Mammary epithelial cell (primary cell): ENCODE measurements around the gene ZNF467.

ENCODE experiments used
- CTCF ChIP-seq, 2 donors: IDR thresholded peaks in 1 of 2; conservative IDR thresholded peaks in 1 of 2; 2 replicates each; pipeline ENCODE4 v1.5.1; 2011 to 2012; ENCODE audit warnings: inconsistent platforms in 2 of 2, low read length in 2 of 2, mild to moderate bottlenecking in 2 of 2, control low read depth in 1 of 2, low read depth in 1 of 2; ENCODE audit not compliant: insufficient read depth in 1 of 2; ENCODE audit errors: extremely low read depth in 1 of 2
- EZH2 ChIP-seq: IDR thresholded peaks from 2 replicates; pipeline ENCODE4 v1.6.1; 2012; ENCODE audit warnings: low read length, inconsistent platforms, borderline replicate concordance

- no peak for TF ChIP-seq CTCF (conservative IDR thresholded peaks at IDR 0.05 in 1 of 2, IDR thresholded peaks at IDR 0.05 in 1 of 2; ENCODE audit: extremely low read depth in 1 of 2, insufficient read depth in 1 of 2, low read depth in 1 of 2, low read length in 2 of 2)
- no peak for TF ChIP-seq EZH2
Observed at GRCh38 chr7:149723082-149723767, 50.2 kb downstream of the ZNF467 start.
